Activated naive CD4-positive, alpha-beta T cell treated with anti-CD3 and anti-CD28 coated beads, Interleukin-2, amount 50 U/mL, for 72 hours (primary cell): ENCODE results near the gene ZDHHC11. TPM values are rescaled to one million over a fixed set of nuclear protein-coding genes. Genes with fewer than 3 reads are reported as not detected.
A peak's percentile ranks its signal among the peaks of the same experiment; 100 is the strongest.
"Not testable (repeated sequence)": the region's sequence is repeated elsewhere in the genome, so short reads cannot be mapped to it uniquely, and the experiment has no call there.

ENCODE experiments used
- ATAC-seq, 2 donors: fragments of 150-1000 bp; cut with Tn5 transposase; 2 replicates each; pipeline ENCODE4 v1.10.0; 2021; ENCODE audit warnings: mild to moderate bottlenecking in 2 of 2, moderate library complexity in 2 of 2
- DNase-seq, 2 donors: peaks; one replicate each; pipeline ENCODE4 v3.0.0; 2021 to 2022; ENCODE audit warnings: low spot score in 2 of 2
- H3K27ac Mint-ChIP-seq, 2 donors: one replicate each; pipeline ENCODE4 v1.8.0; 2022; ENCODE audit warnings: mild to moderate bottlenecking in 2 of 2, mixed read lengths in 2 of 2
- H3K36me3 Mint-ChIP-seq, 2 donors: one replicate each; pipeline ENCODE4 v1.8.0; 2022; ENCODE audit warnings: mixed read lengths in 2 of 2
- H3K9me3 Mint-ChIP-seq, 2 donors: one replicate each; pipeline ENCODE4 v1.8.0; 2022; ENCODE audit warnings: mixed read lengths in 2 of 2
- total RNA-seq, 2 donors: library from RNA; stranded (reverse); gene quantifications; one replicate each; pipeline ENCODE4 v1.2.3, GENCODE V29; 2022

Gene ZDHHC11
- total RNA-seq, 2 donors from 2014 or later: 3.4 to 19.3 TPM

DNA sequence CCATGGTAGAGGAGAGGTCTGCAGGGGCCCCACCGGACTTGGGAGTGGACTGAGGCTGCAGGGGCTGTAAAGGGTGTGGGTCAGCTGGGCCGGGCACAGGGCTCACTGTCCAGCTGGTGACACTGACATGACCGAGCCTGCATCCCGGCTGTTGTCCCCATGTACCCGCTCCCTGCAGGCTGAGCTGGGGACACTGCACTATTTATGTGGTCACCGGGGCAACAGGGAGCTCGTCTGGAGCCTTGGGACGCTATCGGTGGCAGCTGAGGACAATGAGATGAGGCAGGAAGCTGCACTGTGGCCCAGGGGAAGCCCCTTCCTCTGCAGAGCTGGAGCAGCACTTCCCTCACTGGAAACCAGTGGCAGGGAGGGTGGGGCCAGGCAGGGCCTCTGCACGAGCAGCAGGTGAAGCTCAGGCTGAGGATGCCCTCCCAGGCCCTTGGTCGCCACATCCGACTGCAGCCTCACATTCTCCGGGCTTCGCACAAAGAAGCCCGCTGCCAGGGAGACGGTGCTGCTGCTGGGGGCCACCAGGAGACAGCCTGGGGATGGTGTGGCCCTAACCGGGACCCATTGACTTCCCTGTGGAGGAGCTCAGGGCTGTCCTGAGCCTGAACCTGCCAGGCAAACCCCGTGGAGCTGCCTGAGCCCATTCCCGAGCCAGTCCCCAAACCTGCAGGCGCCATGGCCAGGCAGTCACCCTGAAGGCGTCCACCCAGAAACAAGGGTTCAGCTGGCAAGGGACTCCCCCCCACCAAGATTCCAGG, 92.7 kb downstream of the ZDHHC11 start:
- H3K36me3 Mint-ChIP-seq: no peaks in the 10 kb centered on the region
- no peak overlapping the region for H3K27ac Mint-ChIP-seq
- DNase-seq (peak in 1 of 2 donors; percentile 54), ATAC-seq (peak in 1 of 2 donors; percentile 52)
- H3K9me3 Mint-ChIP-seq: no peaks in the 10 kb centered on the region

- ATAC-seq (no peak), DNase-seq (peak in 1 of 2 donors; percentile 52)
- Mint-ChIP-seq H3K36me3 (no peaks in the 10 kb centered on the region), H3K9me3 (no peaks in the 10 kb centered on the region), H3K27ac (no peak overlapping the region)
These were observed 93.3 kb downstream of the ZDHHC11 start for GRCh38 chr5:757346-757930.

- DNase-seq (peak in 1 of 2 donors; percentile 53), ATAC-seq (no peak)
- no peak overlapping the region for H3K27ac Mint-ChIP-seq
- no peaks in the 10 kb centered on the region for H3K36me3 Mint-ChIP-seq
- no peaks in the 10 kb centered on the region for H3K9me3 Mint-ChIP-seq
These were observed 93.9 kb downstream of the ZDHHC11 start for GRCh38 chr5:756865-757345.

DNA sequence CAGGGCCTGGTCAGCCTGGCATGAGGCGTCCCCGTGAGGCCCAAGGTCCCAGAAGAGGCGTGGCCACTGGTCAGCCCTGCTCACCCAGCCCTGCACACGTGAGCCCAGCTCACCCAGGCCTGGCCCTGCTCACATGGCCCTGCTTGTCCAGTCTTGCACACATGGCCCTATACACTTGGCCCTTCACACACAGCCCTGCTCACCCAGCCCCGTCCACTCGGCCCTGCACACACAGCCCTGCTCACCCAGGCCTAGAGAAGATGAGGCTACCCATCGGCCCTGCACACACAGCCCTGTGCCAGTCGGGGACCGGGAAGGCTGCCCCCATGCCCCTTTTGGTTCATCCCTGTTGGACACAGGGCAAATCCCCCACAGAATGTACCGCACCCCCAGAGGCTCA, 94.6 kb downstream of the ZDHHC11 start:
- Mint-ChIP-seq H3K9me3 (no peaks in the 10 kb centered on the region), H3K36me3 (no peaks in the 10 kb centered on the region), H3K27ac (no peak overlapping the region)
- no peak for ATAC-seq
- no peak for DNase-seq

DNA sequence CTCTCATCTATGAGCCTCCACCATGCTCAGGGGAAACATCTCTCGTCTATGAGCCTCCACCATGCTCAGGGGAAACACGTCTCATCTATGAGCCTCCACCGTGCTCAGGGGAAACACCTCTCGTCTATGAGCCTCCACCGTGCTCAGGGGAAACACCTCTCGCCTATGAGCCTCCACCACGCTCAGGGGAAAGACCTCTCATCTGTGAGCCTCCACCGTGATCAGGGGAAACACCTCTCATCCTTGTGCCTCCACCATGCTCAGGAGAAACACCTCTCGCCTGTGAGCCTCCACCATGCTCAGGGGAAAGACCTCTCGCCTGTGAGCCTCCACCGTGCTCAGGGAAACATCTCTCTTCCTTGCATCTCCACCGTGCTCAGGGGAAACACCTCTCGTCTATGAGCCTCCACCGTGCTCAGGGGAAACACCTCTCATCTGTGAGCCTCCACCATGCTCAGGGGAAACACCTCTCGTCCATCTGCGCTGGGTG, 96.6 kb downstream of the ZDHHC11 start:
- ATAC-seq: peak in 1 of 2 donors; percentile 67
- not testable (repeated sequence) for H3K36me3 Mint-ChIP-seq, H3K9me3 Mint-ChIP-seq
- DNase-seq: peak in 1 of 2 donors; percentile 75
- H3K27ac Mint-ChIP-seq: peak overlapping the region in 1 of 2 donors; percentile 21

DNA sequence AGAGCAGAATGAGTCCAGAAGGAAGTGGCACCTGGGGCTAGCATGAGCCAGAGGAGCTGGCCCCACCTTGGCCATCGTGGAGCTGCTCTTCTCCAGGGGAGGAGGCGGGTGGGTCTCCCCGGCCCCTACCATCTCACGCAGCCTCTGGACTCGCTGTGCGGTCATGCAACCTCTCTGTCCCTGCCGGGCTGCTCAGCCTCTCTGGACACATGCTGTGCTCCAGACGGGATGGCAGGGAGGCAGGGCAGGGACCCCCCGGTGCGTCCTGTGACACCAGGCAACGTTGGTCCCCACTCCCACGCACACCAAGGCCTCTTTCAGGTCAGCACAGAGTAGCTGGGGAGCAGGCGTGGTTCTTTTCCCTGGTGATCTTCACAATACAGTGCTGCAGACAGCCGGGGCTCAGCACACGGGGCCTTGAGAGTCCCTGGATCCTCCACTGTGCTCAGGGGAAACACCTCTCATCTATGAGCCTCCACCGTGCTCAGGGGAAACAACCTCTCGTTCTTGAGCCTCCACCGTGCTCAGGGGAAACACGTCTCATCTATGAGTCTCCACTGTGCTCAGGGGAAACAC, 97.1 kb downstream of the ZDHHC11 start:
- H3K27ac Mint-ChIP-seq: peak overlapping the region in 1 of 2 donors; percentile 21
- ATAC-seq (peak; percentile 23 to 84), DNase-seq (peak in 1 of 2 donors; percentile 42)
- H3K36me3 Mint-ChIP-seq, H3K9me3 Mint-ChIP-seq: not testable (repeated sequence)

- H3K9me3 Mint-ChIP-seq, ATAC-seq, H3K27ac Mint-ChIP-seq, DNase-seq, H3K36me3 Mint-ChIP-seq: not testable (repeated sequence)
These were observed 98.2 kb downstream of the ZDHHC11 start for GRCh38 chr5:752532-753115.

- H3K27ac Mint-ChIP-seq, DNase-seq, ATAC-seq, H3K36me3 Mint-ChIP-seq, H3K9me3 Mint-ChIP-seq: not testable (repeated sequence)
These were observed 98.8 kb downstream of the ZDHHC11 start for GRCh38 chr5:751992-752391.

- ATAC-seq (no peak), DNase-seq (no peak)
- H3K9me3 Mint-ChIP-seq: no peaks in the 10 kb centered on the region
These were observed 99.3 kb downstream of the ZDHHC11 start for GRCh38 chr5:751496-751895.

GRCh38 chr5:750226-750625, 100.6 kb downstream of the ZDHHC11 start:
- H3K36me3 Mint-ChIP-seq, DNase-seq, H3K9me3 Mint-ChIP-seq, H3K27ac Mint-ChIP-seq, ATAC-seq: not testable (repeated sequence)

More at GRCh38 chr5:751496-751895, 99.3 kb downstream of the ZDHHC11 start:
- H3K27ac Mint-ChIP-seq: no peak overlapping the region
- no peaks in the 10 kb centered on the region for H3K36me3 Mint-ChIP-seq

DNA sequence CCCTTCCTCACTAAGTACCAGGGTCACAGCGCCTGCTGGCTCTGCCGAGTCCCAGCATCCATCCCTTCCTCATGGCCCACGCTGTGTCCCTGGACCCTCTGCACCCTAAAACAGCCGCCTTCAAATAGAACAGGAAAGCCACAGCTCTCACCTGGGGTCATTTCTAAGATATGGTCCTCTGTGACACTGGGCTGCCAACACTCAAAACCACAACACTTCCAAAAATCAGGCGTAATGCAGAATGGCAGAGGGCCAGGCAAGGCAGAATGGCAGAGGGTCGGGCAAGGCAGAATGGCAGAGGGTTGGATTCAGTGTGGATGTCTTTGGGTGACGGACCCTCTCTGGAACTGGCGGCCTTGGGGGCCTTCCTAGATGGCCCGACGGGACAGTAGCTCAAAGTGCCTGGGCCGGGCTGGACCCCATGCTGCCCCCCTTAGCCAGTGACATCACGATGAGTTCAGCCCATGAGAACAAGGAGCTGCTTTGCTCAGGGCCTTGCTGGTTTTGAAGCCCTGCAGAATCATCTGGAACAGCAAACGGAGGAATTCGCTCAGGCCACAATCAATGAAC, 101.6 kb downstream of the ZDHHC11 start:
- Mint-ChIP-seq H3K36me3 (no peaks in the 10 kb centered on the region), H3K9me3 (no peaks in the 10 kb centered on the region), H3K27ac (no peak overlapping the region)
- DNase-seq: no peak
- ATAC-seq: no peak

- H3K9me3 Mint-ChIP-seq, H3K36me3 Mint-ChIP-seq, H3K27ac Mint-ChIP-seq, ATAC-seq, DNase-seq: not testable (repeated sequence)
These were observed 102.5 kb downstream of the ZDHHC11 start for GRCh38 chr5:748011-748980.

GRCh38 chr5:747303-747844, 103.4 kb downstream of the ZDHHC11 start:
- not testable (repeated sequence) for ATAC-seq, H3K27ac Mint-ChIP-seq, H3K9me3 Mint-ChIP-seq, H3K36me3 Mint-ChIP-seq, DNase-seq

DNA sequence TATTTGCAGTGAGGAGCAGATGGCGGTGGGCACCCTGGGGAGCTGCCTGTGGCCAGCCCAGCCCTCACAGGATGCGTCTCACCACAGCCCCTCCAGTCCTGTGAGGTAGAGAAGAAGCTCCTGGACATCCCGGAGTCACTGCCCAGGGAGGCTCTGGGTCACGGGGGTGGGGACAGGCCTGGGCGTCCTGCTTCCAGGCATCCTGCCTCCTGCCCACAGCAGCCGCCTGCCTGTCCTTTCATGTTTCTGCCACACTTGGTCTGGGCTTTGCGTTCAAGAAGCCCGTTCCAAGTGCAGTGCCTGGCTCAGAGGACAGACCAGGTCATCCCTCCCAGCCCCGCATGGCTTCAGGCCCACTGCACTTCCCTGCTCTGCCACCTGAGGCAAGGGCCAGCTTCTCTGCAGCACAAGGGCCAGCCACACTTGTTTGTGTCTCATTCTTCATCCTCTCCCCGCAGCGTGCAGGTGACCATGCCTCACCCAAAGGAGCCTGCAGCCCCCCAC, 104.5 kb downstream of the ZDHHC11 start:
- no peaks in the 10 kb centered on the region for H3K9me3 Mint-ChIP-seq

More for the DNA sequence above, 104.5 kb downstream of the ZDHHC11 start:
- Mint-ChIP-seq H3K36me3 (no peaks in the 10 kb centered on the region), H3K27ac (no peak overlapping the region)
- DNase-seq (no peak), ATAC-seq (no peak)
